IPS-11a (cell line): ENCODE measurements around the gene B3GALT5.

ENCODE experiments used
- H3K4me3 ChIP-seq: one replicate; pipeline ENCODE4 v1.5.1; 2013; ENCODE audit warnings: low read depth, low read length, control low read depth

The B3GALT5 gene

GRCh38 chr21:39641827-39642450 is 29.2 kb downstream of the B3GALT5 start:
- H3K4me3 ChIP-seq = no peak overlapping the region

GRCh38 chr21:39644062-39644560 is 31.4 kb downstream of the B3GALT5 start:
- H3K4me3 ChIP-seq = no peak overlapping the region

GRCh38 chr21:39645331-39645730 is 32.6 kb downstream of the B3GALT5 start:
- no peak overlapping the region for H3K4me3 ChIP-seq

GRCh38 chr21:39647476-39647875 is 34.7 kb downstream of the B3GALT5 start:
- no peak overlapping the region for H3K4me3 ChIP-seq

- no peak overlapping the region for H3K4me3 ChIP-seq
Observed at GRCh38 chr21:39648879-39649278, 36.1 kb downstream of the B3GALT5 start.

- H3K4me3 ChIP-seq = no peak overlapping the region
Observed at GRCh38 chr21:39649526-39649925, 36.8 kb downstream of the B3GALT5 start.

GRCh38 chr21:39650306-39650705 is 37.6 kb downstream of the B3GALT5 start:
- no peak overlapping the region for H3K4me3 ChIP-seq

- H3K4me3 ChIP-seq = no peak overlapping the region
Observed at GRCh38 chr21:39650801-39651200, 38.1 kb downstream of the B3GALT5 start.

GRCh38 chr21:39651206-39651605 is 38.5 kb downstream of the B3GALT5 start:
- no peak overlapping the region for H3K4me3 ChIP-seq

GRCh38 chr21:39654951-39655350 is 42.2 kb downstream of the B3GALT5 start:
- no peak overlapping the region for H3K4me3 ChIP-seq

GRCh38 chr21:39655589-39655988 is 42.8 kb downstream of the B3GALT5 start:
- no peak overlapping the region for H3K4me3 ChIP-seq

GRCh38 chr21:39656209-39656608 is 43.5 kb downstream of the B3GALT5 start:
- H3K4me3 ChIP-seq = no peak overlapping the region

- H3K4me3 ChIP-seq = no peak overlapping the region
Observed at GRCh38 chr21:39657091-39657689, 44.5 kb downstream of the B3GALT5 start.

- no peak overlapping the region for H3K4me3 ChIP-seq
Observed at GRCh38 chr21:39658066-39658465, 45.3 kb downstream of the B3GALT5 start.

GRCh38 chr21:39659070-39659815 is 46.5 kb downstream of the B3GALT5 start:
- H3K4me3 ChIP-seq = no peak overlapping the region

GRCh38 chr21:39660191-39660980 is 47.6 kb downstream of the B3GALT5 start:
- H3K4me3 ChIP-seq = no peak overlapping the region

GRCh38 chr21:39661121-39661520 is 48.4 kb downstream of the B3GALT5 start:
- no peak overlapping the region for H3K4me3 ChIP-seq

- H3K4me3 ChIP-seq = no peak overlapping the region
Observed at GRCh38 chr21:39661740-39662139, 49.0 kb downstream of the B3GALT5 start.

- H3K4me3 ChIP-seq = no peak overlapping the region
Observed at GRCh38 chr21:39662411-39662953, 49.7 kb downstream of the B3GALT5 start.

GRCh38 chr21:39663066-39663465 is 50.3 kb downstream of the B3GALT5 start:
- no peak overlapping the region for H3K4me3 ChIP-seq
